Stimulated activated memory B cell treated with anti-CD40 and anti-IgM and Interleukin-4, amounts not matched to agents 10 μg/mL and 1 μg/mL and 100 μg/mL, for 72 hours (primary cell): ENCODE measurements around the gene FICD.
"Not testable (repeated sequence)": the region's sequence is repeated elsewhere in the genome, so short reads cannot be mapped to it uniquely, and the experiment has no call there.

Experiments used
- ATAC-seq: fragments of 150-1000 bp; cut with Tn5 transposase; 2 replicates; pipeline ENCODE4 v1.10.0; 2021
- H3K27ac Mint-ChIP-seq: one replicate; pipeline ENCODE4 v1.8.0; 2022; ENCODE audit warnings: mild to moderate bottlenecking, mixed read lengths
- H3K27me3 Mint-ChIP-seq: one replicate; pipeline ENCODE4 v1.8.0; 2022; ENCODE audit warnings: mixed read lengths
- H3K36me3 Mint-ChIP-seq: one replicate; pipeline ENCODE4 v1.8.0; 2022; ENCODE audit warnings: mixed read lengths
- H3K4me1 Mint-ChIP-seq: one replicate; pipeline ENCODE4 v1.8.0; 2022; ENCODE audit warnings: mixed read lengths
- H3K4me3 Mint-ChIP-seq: one replicate; pipeline ENCODE4 v1.8.0; 2022; ENCODE audit warnings: mild to moderate bottlenecking, moderate library complexity, mixed read lengths
- H3K9me3 Mint-ChIP-seq: one replicate; pipeline ENCODE4 v1.8.0; 2022; ENCODE audit warnings: mixed read lengths

The FICD gene

DNA sequence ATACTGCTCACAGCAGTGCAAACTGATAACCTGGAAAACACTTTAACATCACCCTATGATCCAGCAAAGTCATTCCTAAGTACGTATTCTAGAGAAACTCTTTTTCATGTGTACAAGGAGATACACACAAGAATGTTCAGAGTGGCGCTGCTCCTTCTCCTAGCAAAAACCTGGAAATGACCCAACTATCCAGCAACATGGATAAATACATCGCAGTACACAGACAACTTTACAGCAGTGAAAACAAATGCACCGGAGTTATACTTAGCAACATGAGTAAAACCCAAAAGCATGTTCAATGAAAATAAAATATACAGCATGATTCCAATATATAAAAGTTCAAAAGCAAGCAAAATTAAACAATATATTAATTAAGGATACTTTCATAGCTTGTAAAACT, 27.2 kb downstream of the FICD start:
- Mint-ChIP-seq H3K4me3 (no peak overlapping the region), H3K36me3 (peaks cover 49% of the 10 kb centered on the region), H3K27me3 (no peaks in the 10 kb centered on the region), H3K4me1 (peaks cover 44% of the 10 kb centered on the region), H3K9me3 (no peaks in the 10 kb centered on the region), H3K27ac (peak overlapping the region; percentile 94)
- ATAC-seq: no peak

- Mint-ChIP-seq H3K36me3 (peaks cover 45% of the 10 kb centered on the region), H3K27ac (peak overlapping the region; percentile 94), H3K4me1 (peaks cover 50% of the 10 kb centered on the region), H3K27me3 (no peaks in the 10 kb centered on the region), H3K4me3 (no peak overlapping the region), H3K9me3 (no peaks in the 10 kb centered on the region)
- no peak for ATAC-seq
Measured at GRCh38 chr12:108543652-108544051, 28.6 kb downstream of the FICD start.

GRCh38 chr12:108547686-108548085, 32.6 kb downstream of the FICD start:
- Mint-ChIP-seq H3K4me3 (no peak overlapping the region), H3K27ac (peak overlapping the region; percentile 57), H3K4me1 (peaks cover 52% of the 10 kb centered on the region), H3K9me3 (no peaks in the 10 kb centered on the region), H3K27me3 (no peaks in the 10 kb centered on the region), H3K36me3 (peaks cover 46% of the 10 kb centered on the region)
- no peak for ATAC-seq

DNA sequence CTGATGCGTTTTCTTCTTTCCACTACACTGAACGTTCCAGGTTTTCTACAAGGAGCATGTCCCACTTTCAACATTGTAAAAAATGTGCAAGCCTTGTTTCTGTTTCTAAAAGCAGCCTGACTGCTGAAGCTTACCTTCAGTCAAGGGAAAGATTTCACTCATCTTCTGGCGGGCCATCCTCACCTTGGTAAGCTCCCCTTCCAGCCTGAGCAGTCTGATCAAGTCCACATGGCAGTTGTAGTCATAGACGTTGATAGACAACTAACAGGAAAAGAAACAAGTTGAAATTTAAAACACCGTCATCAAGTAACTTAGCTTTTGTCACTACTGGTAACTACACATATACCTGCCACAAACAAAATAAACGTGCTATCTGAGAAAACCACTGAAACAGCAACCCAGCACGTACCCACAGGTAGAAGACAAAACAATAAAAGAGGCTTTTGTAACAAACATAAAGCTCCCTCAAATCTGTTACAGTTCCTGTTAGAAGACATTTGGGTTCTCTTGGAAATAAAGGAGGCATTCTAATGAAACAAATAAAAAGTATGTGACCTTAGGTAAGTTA, 34.0 kb downstream of the FICD start:
- Mint-ChIP-seq H3K9me3 (no peaks in the 10 kb centered on the region), H3K27ac (no peak overlapping the region), H3K27me3 (no peaks in the 10 kb centered on the region), H3K4me1 (peaks cover 63% of the 10 kb centered on the region), H3K36me3 (peaks cover 33% of the 10 kb centered on the region), H3K4me3 (no peak overlapping the region)
- no peak for ATAC-seq

GRCh38 chr12:108551535-108551934, 36.5 kb downstream of the FICD start:
- Mint-ChIP-seq H3K4me3 (peak overlapping the region; percentile 41), H3K27ac (peak overlapping the region; percentile 3), H3K36me3 (peaks cover 23% of the 10 kb centered on the region), H3K9me3 (no peaks in the 10 kb centered on the region), H3K27me3 (no peaks in the 10 kb centered on the region), H3K4me1 (peaks cover 71% of the 10 kb centered on the region)
- no peak for ATAC-seq

DNA sequence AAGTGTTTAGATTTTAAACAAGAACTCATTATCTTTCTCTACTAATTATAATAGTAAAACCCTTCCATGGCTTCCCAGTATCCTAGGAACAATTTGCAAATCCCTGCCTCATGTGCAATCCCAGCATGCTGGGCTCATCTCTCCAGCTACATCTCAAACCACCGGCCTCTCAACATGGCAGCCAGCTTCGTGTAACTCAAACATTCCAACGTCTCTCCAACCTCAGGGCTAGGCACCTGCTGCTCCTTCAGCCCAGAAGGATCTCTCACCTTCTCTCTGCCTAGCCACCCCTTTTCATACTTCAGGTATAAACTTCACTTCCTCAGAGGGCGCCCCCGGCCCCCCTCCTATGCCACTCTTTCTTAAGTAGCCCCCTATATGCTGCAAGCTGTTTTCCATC, 38.7 kb downstream of the FICD start:
- peaks cover 85% of the 10 kb centered on the region for H3K4me1 Mint-ChIP-seq
- no peak overlapping the region for H3K27ac Mint-ChIP-seq
- H3K4me3 Mint-ChIP-seq: no peak overlapping the region
- no peak for ATAC-seq
- no peaks in the 10 kb centered on the region for H3K9me3 Mint-ChIP-seq
- H3K27me3 Mint-ChIP-seq: no peaks in the 10 kb centered on the region
- H3K36me3 Mint-ChIP-seq: peaks cover 25% of the 10 kb centered on the region

- H3K4me3 Mint-ChIP-seq, ATAC-seq, H3K27ac Mint-ChIP-seq, H3K27me3 Mint-ChIP-seq, H3K9me3 Mint-ChIP-seq: not testable (repeated sequence)
- H3K4me1 Mint-ChIP-seq: peaks cover 91% of the 10 kb centered on the region
- H3K36me3 Mint-ChIP-seq: peaks cover 24% of the 10 kb centered on the region
Measured at GRCh38 chr12:108555383-108555782, 40.3 kb downstream of the FICD start.

- ATAC-seq: no peak
- H3K27me3 Mint-ChIP-seq: no peaks in the 10 kb centered on the region
- peak overlapping the region; percentile 93 for H3K27ac Mint-ChIP-seq
- H3K9me3 Mint-ChIP-seq: no peaks in the 10 kb centered on the region
- H3K4me3 Mint-ChIP-seq: peak overlapping the region; percentile 94
- H3K36me3 Mint-ChIP-seq: peaks cover 15% of the 10 kb centered on the region
- H3K4me1 Mint-ChIP-seq: peaks cover 59% of the 10 kb centered on the region
Measured at GRCh38 chr12:108559007-108559655, 44.1 kb downstream of the FICD start.

GRCh38 chr12:108559748-108560147, 44.7 kb downstream of the FICD start:
- Mint-ChIP-seq H3K4me3 (peak overlapping the region; percentile 94), H3K36me3 (peaks cover 13% of the 10 kb centered on the region), H3K27me3 (no peaks in the 10 kb centered on the region), H3K4me1 (peaks cover 56% of the 10 kb centered on the region), H3K27ac (peak overlapping the region; percentile 93), H3K9me3 (no peaks in the 10 kb centered on the region)
- no peak for ATAC-seq

DNA sequence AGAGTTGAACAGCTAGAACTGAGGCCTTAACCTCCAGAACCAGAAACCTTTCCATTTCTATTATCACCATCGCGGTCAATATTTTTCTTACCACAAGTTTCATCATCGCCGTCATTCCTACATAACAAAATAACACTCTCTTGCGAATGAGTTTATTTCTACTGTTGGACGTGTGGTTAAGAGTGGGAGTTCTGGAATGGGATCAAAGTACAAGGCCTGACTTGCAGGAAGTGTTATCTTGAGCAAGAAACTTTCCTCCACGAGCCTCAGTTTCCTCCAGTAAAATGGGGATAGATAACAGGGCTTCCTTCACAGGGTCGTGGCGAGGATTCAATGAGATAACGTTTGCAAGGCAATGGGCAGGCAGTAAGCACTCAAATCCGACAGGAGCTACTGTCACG, 45.2 kb downstream of the FICD start:
- Mint-ChIP-seq H3K36me3 (peaks cover 10% of the 10 kb centered on the region), H3K9me3 (no peaks in the 10 kb centered on the region), H3K4me3 (peak overlapping the region; percentile 94), H3K27ac (peak overlapping the region; percentile 93), H3K4me1 (peaks cover 51% of the 10 kb centered on the region), H3K27me3 (no peaks in the 10 kb centered on the region)
- no peak for ATAC-seq

GRCh38 chr12:108560752-108561719, 46.0 kb downstream of the FICD start, which contains the start of gene SART3:
Gene SART3 (minus strand): TSS chr12:108561173. CDS start chr12:108561154, 19 bp downstream.
- no peaks in the 10 kb centered on the region for H3K27me3 Mint-ChIP-seq
- peaks cover 51% of the 10 kb centered on the region for H3K4me1 Mint-ChIP-seq
- peak within 1 kb of the TSS; percentile 94 for H3K4me3 Mint-ChIP-seq
- no peaks in the 10 kb centered on the region for H3K9me3 Mint-ChIP-seq
- peaks cover 17% of the 10 kb centered on the region for H3K36me3 Mint-ChIP-seq
- ATAC-seq: peak; percentile 66
- H3K27ac Mint-ChIP-seq: peak within 1 kb of the TSS; percentile 93

GRCh38 chr12:108561852-108562347, 46.8 kb downstream of the FICD start:
- no peaks in the 10 kb centered on the region for H3K27me3 Mint-ChIP-seq
- ATAC-seq: peak; percentile 0

GRCh38 chr12:108562348-108563135, 47.5 kb downstream of the FICD start, which contains the start of gene ISCU:
Gene ISCU (plus strand): TSS chr12:108562596. CDS start chr12:108562623, 27 bp downstream.
- ATAC-seq: peak; percentile 87
- Mint-ChIP-seq H3K27ac (peak within 1 kb of the TSS; percentile 93), H3K27me3 (no peaks in the 10 kb centered on the region), H3K4me1 (peaks cover 51% of the 10 kb centered on the region), H3K36me3 (peaks cover 24% of the 10 kb centered on the region), H3K9me3 (no peaks in the 10 kb centered on the region), H3K4me3 (peak within 1 kb of the TSS; percentile 94)

More at GRCh38 chr12:108561852-108562347, 46.8 kb downstream of the FICD start:
- peaks cover 51% of the 10 kb centered on the region for H3K4me1 Mint-ChIP-seq
- peak overlapping the region; percentile 93 for H3K27ac Mint-ChIP-seq
- peak overlapping the region; percentile 94 for H3K4me3 Mint-ChIP-seq
- H3K9me3 Mint-ChIP-seq: no peaks in the 10 kb centered on the region
- H3K36me3 Mint-ChIP-seq: peaks cover 23% of the 10 kb centered on the region

- ATAC-seq: peak; percentile 71
- Mint-ChIP-seq H3K27ac (peak overlapping the region; percentile 93), H3K27me3 (no peaks in the 10 kb centered on the region), H3K4me3 (peak overlapping the region; percentile 94), H3K36me3 (peaks cover 24% of the 10 kb centered on the region), H3K9me3 (no peaks in the 10 kb centered on the region), H3K4me1 (peaks cover 51% of the 10 kb centered on the region)
Measured at GRCh38 chr12:108563136-108563803, 48.2 kb downstream of the FICD start.
